Immature natural killer cell (primary cell): ENCODE results near the gene HECTD1. TPM values are rescaled to one million over a fixed set of nuclear protein-coding genes. Genes with fewer than 3 reads are reported as not detected.
"Not testable (repeated sequence)": the region's sequence is repeated elsewhere in the genome, so short reads cannot be mapped to it uniquely, and the experiment has no call there.

ENCODE experiments used
- DNase-seq, 3 donors: peaks; one replicate each; pipeline ENCODE4 v3.0.0; 2022; ENCODE audit warnings: mixed read lengths in 1 of 3
- H3K27ac Mint-ChIP-seq, 6 donors: one replicate each; pipeline ENCODE4 v1.8.0; 2020; ENCODE audit warnings: mixed read lengths in 6 of 6, mild to moderate bottlenecking in 5 of 6, inconsistent platforms in 4 of 6, moderate library complexity in 3 of 6
- H3K27me3 Mint-ChIP-seq, 3 donors: one replicate each; pipeline ENCODE4 v1.8.0; 2020 to 2021; ENCODE audit warnings: low read depth in 3 of 3, mild to moderate bottlenecking in 3 of 3, mixed read lengths in 3 of 3, moderate library complexity in 3 of 3, inconsistent platforms in 1 of 3
- H3K36me3 Mint-ChIP-seq, 3 donors: one replicate each; pipeline ENCODE4 v1.8.0; 2020; ENCODE audit warnings: mixed read lengths in 3 of 3, inconsistent platforms in 2 of 3, mild to moderate bottlenecking in 2 of 3
- H3K4me1 Mint-ChIP-seq, 2 donors: one replicate each; pipeline ENCODE4 v1.8.0; 2020; ENCODE audit warnings: inconsistent platforms in 2 of 2, mild to moderate bottlenecking in 2 of 2, mixed read lengths in 2 of 2, moderate library complexity in 1 of 2
- H3K4me3 Mint-ChIP-seq, 5 donors: one replicate each; pipeline ENCODE4 v1.8.0; 2020; ENCODE audit warnings: mild to moderate bottlenecking in 5 of 5, mixed read lengths in 5 of 5, inconsistent platforms in 3 of 5, moderate library complexity in 3 of 5
- H3K9me3 Mint-ChIP-seq, 6 donors: one replicate each; pipeline ENCODE4 v1.8.0; 2020; ENCODE audit warnings: mild to moderate bottlenecking in 6 of 6, mixed read lengths in 6 of 6, inconsistent platforms in 4 of 6, moderate library complexity in 3 of 6
- polyA plus RNA-seq, 3 donors: library from polyadenylated mRNA; unstranded; fragments of 300-500 nt; fragmentation: Illumina TruSeq; gene quantifications; one replicate each; pipeline ENCODE4 v1.2.3, GENCODE V29; 2021

Gene HECTD1
- polyA plus RNA-seq, 3 donors from 2014 or later, result 10.6 to 36.1 (median 22.2) TPM

DNA sequence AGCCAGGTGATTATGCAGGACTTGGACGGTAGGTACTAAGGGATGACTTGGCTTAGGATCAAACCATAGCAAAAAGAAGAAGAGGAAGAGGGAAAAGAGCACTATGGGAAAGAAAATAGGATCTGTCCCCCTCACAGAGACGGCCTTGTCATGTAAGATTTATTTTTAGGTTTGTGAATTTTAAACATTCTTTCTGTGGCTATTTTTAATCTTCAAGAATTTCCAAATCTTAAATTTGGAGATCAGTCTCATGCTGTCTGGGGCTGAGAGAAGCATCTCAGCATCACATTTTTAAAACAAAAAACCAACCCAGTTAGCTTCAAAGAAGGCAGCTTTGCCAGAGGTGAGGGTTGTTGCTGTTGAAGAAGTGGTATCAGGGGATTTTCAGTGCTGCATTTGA lies 128.8 kb downstream of the HECTD1 start:
- no peak overlapping the region for H3K4me3 Mint-ChIP-seq
- H3K9me3 Mint-ChIP-seq, result no peaks in the 10 kb centered on the region
- no peak overlapping the region for H3K27ac Mint-ChIP-seq
- DNase-seq, result no peak
- no peaks in the 10 kb centered on the region for H3K27me3 Mint-ChIP-seq
- peaks cover 10 to 17% (median 10%) of the 10 kb centered on the region in 3 donors for H3K36me3 Mint-ChIP-seq
- H3K4me1 Mint-ChIP-seq, result no peaks in the 10 kb centered on the region

DNA sequence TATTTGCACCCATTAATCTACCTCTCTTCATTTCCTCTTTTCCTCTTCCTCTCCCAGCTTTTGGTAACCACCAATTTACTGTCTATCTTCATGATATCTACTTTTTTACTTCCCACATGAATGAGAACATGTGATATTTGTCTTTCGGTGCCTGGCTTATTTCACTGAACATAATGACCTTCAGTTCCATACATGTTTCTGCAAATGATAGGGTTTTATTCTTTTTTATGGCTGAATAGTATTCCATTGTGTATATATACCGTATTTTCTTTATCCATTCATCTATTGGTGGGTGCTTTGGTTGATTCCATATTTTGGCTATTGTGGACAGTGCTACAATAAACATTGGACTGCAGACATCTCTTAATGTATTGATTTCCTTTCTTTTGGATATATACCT lies 132.4 kb downstream of the HECTD1 start:
- Mint-ChIP-seq H3K9me3 (no peaks in the 10 kb centered on the region), H3K36me3 (peaks cover 11 to 29% (median 14%) of the 10 kb centered on the region in 3 donors), H3K27ac (no peak overlapping the region), H3K4me1 (no peaks in the 10 kb centered on the region), H3K4me3 (no peak overlapping the region), H3K27me3 (no peaks in the 10 kb centered on the region)
- no peak for DNase-seq

DNA sequence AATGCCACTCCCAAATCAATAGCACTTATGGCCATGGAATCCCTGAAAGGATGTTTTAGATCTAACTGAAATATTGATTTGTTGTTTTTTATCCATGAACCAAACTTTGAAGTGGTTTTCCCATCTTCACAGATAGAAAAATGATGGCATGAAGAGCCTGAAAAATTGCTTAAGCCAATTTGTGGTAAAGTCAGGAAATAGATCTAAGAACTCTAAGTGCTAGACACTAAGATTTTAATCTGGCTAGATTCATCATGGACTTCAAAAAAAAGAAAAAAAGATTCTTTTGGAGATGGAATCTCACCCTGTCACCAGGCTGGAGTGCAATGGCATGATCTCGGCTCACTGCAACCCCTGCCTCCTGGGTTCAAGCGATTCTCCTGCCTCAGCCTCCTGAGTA lies 136.4 kb downstream of the HECTD1 start:
- no peak for DNase-seq
- Mint-ChIP-seq H3K4me1 (no peaks in the 10 kb centered on the region), H3K27ac (no peak overlapping the region), H3K27me3 (no peaks in the 10 kb centered on the region), H3K36me3 (peaks cover 11 to 26% (median 26%) of the 10 kb centered on the region in 3 donors), H3K4me3 (no peak overlapping the region), H3K9me3 (no peaks in the 10 kb centered on the region)

DNA sequence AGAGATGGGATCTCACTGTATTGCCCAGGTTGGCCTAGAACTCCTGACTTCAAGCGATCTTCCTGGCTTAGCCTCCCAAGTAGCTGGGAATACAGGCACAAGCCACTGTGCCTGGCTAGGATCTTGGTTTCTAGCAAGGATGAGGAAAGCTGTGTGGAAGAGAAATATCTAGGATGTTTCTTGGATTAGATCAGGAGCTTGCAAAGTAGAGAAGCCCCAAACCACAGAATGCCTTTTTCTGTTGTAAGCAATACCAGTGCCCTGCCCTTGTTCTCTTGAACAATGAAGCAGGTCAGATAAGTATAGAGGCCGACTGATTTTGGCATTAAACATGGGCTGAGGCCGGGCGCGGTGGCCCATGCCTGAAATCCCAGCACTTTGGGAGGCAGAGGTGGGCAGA lies 137.2 kb downstream of the HECTD1 start:
- Mint-ChIP-seq H3K36me3 (peaks cover 10 to 26% (median 21%) of the 10 kb centered on the region in 3 donors), H3K4me3 (no peak overlapping the region), H3K27me3 (no peaks in the 10 kb centered on the region), H3K4me1 (no peaks in the 10 kb centered on the region), H3K27ac (no peak overlapping the region), H3K9me3 (no peaks in the 10 kb centered on the region)
- DNase-seq, result no peak

DNA sequence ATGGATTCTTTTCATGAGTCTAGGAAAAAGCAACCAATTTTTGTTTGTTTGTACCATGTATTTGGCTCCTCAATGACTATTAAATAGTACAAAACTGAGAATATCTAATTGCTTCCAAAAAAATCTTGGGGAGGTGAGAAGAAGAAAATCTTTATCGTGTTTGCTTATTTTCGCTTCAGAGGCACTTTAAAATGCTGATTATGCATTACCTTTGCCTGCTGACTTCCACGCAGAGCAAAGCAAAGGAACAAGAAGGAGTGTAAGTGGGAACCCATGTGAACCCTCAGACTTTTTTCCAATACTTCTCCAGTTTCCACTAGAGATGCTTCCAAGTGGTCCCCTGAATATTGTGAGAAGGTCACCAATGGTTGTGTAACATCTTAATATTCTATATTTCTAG lies 138.2 kb downstream of the HECTD1 start:
- Mint-ChIP-seq H3K4me3 (no peak overlapping the region), H3K27me3 (no peaks in the 10 kb centered on the region), H3K36me3 (peaks cover 4 to 20% (median 15%) of the 10 kb centered on the region in 3 donors), H3K4me1 (no peaks in the 10 kb centered on the region), H3K9me3 (no peaks in the 10 kb centered on the region), H3K27ac (no peak overlapping the region)
- no peak for DNase-seq

DNA sequence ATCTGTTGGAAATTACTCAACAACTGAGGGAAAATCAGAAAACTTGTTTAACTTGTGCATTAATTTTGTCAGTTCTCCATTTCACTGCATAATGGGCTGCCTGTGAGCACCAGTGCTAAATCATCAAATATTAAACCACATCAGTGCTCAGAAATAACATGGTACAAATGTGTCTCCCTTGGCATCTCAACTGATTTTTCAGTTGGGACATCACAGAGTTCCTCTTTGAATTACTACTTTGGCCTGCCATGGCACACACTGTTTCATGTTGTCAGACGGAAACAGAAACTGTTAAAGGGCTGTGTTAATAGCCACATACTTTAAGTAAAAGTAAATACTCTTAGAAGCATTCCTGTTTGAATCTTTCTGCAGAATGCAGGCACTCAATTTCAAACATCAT lies 139.4 kb downstream of the HECTD1 start:
- Mint-ChIP-seq H3K36me3 (peaks cover 4 to 20% (median 15%) of the 10 kb centered on the region in 3 donors), H3K4me3 (no peak overlapping the region), H3K27me3 (no peaks in the 10 kb centered on the region), H3K27ac (no peak overlapping the region), H3K4me1 (no peaks in the 10 kb centered on the region), H3K9me3 (no peaks in the 10 kb centered on the region)
- DNase-seq, result no peak

DNA sequence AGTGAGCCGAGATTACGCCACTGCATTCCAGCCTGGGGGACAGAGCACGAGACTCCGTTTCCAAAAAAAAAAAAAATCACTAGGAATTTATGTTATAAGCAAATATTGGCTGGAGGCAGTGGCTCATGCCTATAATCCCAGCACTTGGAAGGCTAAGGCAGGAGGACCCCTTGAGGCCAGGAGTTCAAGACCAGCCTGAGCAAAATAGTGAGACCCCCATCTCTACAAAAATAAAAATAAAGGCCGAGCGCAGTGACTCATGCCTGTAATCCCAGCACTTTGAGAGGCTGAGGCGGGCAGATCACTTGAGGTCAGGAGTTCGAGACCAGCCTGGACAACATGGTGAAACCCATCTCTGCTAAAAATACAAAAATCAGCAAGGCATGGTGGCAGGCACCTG lies 144.7 kb downstream of the HECTD1 start:
- not testable (repeated sequence) for H3K4me1 Mint-ChIP-seq, H3K4me3 Mint-ChIP-seq, DNase-seq, H3K27me3 Mint-ChIP-seq, H3K36me3 Mint-ChIP-seq, H3K9me3 Mint-ChIP-seq, H3K27ac Mint-ChIP-seq

DNA sequence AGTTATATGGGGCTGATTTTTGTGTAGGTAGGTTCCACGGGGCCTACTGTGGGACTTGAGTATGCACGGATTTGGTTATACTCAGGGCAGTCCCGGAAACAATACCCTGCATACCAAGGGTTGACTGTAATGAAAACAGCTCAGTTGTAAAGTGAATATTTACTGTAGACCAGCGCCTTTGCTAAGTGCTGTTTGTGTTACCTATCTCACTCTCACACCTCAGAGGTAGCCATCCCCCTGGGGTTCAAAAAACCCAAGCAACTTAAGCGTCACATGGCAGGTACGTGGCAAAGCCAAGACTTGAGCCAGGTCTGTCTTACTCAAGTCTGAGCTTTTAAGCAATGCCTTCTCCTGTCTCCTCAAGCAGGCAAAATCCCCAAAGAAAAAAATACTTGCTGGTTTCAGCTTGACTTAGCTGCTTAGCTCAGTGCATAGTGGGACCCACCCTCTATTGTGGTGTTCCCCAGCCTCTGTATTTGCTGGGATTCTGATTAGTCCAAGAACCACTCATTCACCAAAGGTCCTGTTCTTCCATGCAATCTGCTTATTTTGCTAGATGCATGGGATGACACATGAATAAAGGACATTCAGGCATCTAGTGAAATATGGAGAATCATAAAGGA lies 147.2 kb downstream of the HECTD1 start:
- H3K9me3 Mint-ChIP-seq, result no peaks in the 10 kb centered on the region
- H3K4me3 Mint-ChIP-seq, result no peak overlapping the region
- DNase-seq, result no peak
- no peak overlapping the region for H3K27ac Mint-ChIP-seq
- peaks cover 0 to 3% of the 10 kb centered on the region in 2 donors for H3K4me1 Mint-ChIP-seq
- no peaks in the 10 kb centered on the region for H3K36me3 Mint-ChIP-seq
- no peaks in the 10 kb centered on the region for H3K27me3 Mint-ChIP-seq

DNA sequence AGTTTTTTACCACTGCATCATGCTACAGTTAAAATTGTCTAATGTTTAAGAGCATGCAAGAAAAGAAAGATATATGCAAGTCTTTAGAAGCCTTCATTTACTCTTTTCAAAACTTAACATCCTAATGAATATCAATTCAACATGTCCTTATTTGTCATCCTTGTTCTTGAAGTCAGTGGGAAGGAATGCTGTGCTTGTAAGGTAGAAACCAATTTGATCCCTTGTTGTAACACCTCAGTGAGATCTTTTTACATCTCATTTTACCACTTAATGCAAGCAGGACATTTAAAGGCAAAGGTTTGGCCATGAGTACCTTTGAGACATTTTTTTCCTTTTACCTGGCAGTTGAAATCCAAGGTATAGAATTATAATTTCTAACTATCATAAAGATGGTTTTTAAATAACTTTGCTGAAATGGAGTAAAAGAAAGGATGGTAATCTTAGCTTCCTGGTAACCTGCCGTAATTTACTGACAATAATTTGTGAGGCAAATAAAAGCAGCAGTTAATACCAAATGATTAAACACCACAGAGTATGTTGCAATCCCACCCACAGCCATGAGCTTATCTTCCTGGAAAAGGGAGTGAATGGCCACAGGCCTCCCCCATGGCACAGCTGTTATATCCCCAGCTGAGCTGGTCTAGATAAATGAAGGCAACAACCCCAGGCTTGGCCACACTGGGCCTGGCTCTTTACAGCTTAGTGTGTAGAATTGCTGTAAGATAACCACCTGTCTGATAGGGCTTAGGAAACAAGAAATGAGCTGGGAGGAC lies 148.3 kb downstream of the HECTD1 start:
- DNase-seq, result no peak
- H3K4me1 Mint-ChIP-seq, result peaks cover 0 to 3% of the 10 kb centered on the region in 2 donors
- no peak overlapping the region for H3K4me3 Mint-ChIP-seq
- no peak overlapping the region for H3K27ac Mint-ChIP-seq
- H3K9me3 Mint-ChIP-seq, result no peaks in the 10 kb centered on the region
- no peaks in the 10 kb centered on the region for H3K36me3 Mint-ChIP-seq
- no peaks in the 10 kb centered on the region for H3K27me3 Mint-ChIP-seq

DNA sequence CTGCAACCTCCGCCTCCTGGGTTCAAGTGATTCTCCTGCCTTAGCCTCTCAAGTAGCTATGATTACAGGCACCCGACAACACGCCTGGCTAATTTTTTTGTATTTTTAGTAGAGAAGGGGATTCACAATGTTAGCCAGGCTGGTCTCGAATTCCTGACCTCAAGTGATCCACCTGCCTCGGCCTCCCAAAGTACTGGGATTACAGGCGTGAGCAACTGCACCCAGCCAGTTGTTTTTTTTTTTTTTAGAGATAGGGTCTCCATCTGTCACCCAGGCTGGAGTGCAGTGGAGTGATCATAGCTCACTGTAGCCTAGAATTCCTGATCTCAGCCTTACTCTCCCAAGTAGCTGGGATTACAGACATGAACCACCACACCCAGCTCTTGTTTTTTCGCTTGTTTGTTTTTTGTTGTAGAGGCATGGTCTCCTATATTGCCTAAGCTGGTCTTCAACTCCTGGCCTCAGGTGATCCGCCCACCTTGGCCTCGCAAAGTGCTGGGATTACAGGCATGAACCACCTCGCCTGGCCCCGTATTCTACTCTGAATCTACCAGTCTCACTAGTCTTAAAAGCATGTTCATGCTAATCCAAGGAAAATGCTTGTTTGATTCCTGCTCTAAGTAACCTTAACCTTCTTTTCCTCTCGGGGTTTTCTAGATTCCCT lies 149.8 kb downstream of the HECTD1 start:
- no peak overlapping the region for H3K4me3 Mint-ChIP-seq
- H3K4me1 Mint-ChIP-seq, result peaks cover 0 to 3% of the 10 kb centered on the region in 2 donors
- H3K36me3 Mint-ChIP-seq, result no peaks in the 10 kb centered on the region
- no peak for DNase-seq
- H3K27me3 Mint-ChIP-seq, result no peaks in the 10 kb centered on the region
- H3K9me3 Mint-ChIP-seq, result no peaks in the 10 kb centered on the region
- no peak overlapping the region for H3K27ac Mint-ChIP-seq

DNA sequence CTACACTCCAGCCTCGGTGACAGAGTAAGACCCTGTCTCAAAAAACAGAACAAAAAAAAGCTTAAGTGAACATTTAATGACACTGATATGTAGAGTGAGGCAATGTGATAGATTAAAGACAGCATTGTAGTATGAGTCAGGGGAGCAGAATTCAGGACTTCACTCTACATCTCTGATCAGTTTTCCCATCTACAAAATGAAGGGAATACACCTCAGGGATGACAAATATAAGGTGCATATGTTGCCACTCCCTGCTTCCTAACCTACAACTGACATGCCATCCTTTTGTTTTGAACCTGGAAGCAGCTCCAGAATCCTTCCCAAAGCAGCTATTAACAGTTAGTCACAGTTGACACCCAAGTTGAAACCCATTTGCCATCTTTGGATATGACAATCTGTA lies 150.6 kb downstream of the HECTD1 start:
- DNase-seq, result no peak
- H3K27me3 Mint-ChIP-seq, result no peaks in the 10 kb centered on the region
- H3K4me3 Mint-ChIP-seq, result no peak overlapping the region
- peaks cover 0 to 3% of the 10 kb centered on the region in 2 donors for H3K4me1 Mint-ChIP-seq
- H3K9me3 Mint-ChIP-seq, result no peaks in the 10 kb centered on the region
- no peak overlapping the region for H3K27ac Mint-ChIP-seq
- no peaks in the 10 kb centered on the region for H3K36me3 Mint-ChIP-seq

DNA sequence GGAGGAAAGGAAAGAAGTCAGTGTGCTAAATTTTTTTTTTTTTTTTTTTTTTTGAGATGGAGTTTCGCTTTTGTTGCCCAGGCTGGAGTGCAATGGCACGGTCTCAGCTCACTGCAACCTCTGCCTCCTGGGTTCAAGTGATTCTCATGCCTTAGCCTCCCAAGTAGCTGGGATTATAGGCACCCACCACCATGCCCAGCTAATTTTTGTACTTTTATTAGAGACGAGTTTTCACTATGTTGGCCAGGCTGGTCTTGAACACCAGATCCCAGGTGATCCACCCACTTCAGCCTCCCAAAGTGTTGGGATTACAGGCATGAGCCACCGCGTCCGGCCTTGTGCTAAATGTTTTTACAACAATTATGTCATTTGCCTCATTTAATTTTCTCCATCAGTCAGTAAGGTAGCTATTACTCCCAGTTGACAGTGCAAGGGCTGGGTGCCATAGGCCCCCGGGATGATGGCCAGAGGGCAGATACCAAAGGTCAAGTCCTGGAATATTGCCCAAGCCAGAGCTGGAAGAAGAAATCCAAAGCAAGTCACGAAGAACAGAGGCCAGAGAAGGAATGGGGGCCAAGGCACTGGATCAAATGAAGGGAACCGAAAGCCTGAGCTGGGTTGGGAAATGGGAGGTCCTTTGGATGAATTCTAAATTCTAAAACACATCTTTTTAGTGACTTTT lies 154.5 kb downstream of the HECTD1 start:
- H3K27ac Mint-ChIP-seq, result peak overlapping the region in 1 of 6 donors; percentile 17
- not testable (repeated sequence) for H3K4me1 Mint-ChIP-seq, H3K36me3 Mint-ChIP-seq, H3K27me3 Mint-ChIP-seq, DNase-seq, H3K9me3 Mint-ChIP-seq, H3K4me3 Mint-ChIP-seq

DNA sequence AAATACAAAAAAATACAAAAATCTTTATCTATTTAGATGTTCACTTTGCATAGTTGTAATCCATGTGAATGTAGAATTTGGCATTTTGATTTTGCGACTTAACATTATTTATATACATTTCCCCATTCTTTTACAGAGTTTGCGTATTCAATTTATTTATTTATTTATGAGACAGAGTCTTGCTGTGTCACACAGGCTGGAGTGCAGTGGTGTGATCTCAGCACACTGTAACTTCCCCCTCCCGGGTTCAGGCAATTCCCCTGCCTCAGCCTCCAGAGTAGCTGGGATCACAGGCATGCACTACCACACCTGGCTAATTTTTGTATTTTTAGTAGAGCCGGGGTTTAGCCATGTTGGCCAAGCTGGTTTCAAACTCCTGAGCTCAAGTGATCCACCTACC lies 156.1 kb downstream of the HECTD1 start:
- Mint-ChIP-seq H3K9me3 (no peaks in the 10 kb centered on the region), H3K27me3 (no peaks in the 10 kb centered on the region), H3K4me3 (no peak overlapping the region), H3K4me1 (peaks cover 4 to 13% of the 10 kb centered on the region in 2 donors), H3K36me3 (peaks cover 0 to 8% (median 0%) of the 10 kb centered on the region in 3 donors), H3K27ac (no peak overlapping the region)
- no peak for DNase-seq

DNA sequence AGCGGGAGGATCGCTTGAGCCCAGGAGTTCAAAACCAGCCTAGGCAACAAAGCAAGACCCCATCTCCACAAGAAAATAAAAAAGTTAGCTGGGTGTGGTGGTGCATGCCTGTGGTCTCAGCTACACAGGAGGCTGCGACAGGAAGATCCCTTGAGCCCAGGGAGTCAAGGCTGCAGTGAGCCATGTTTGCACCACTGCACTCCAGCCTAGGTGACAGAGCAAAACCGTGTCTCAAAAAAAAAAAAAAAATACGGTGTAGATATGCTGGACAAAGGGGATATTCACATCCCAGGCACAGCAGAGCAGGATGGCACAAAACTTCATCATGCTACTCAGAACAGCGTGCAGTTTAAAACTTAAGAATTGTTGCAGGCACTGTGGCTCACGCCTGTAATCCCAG lies 156.6 kb downstream of the HECTD1 start:
- H3K4me1 Mint-ChIP-seq, result peaks cover 4 to 13% of the 10 kb centered on the region in 2 donors
- no peaks in the 10 kb centered on the region for H3K9me3 Mint-ChIP-seq
- DNase-seq, result no peak
- no peaks in the 10 kb centered on the region for H3K27me3 Mint-ChIP-seq
- peaks cover 0 to 8% (median 0%) of the 10 kb centered on the region in 3 donors for H3K36me3 Mint-ChIP-seq
- no peak overlapping the region for H3K4me3 Mint-ChIP-seq
- H3K27ac Mint-ChIP-seq, result no peak overlapping the region
